ENCODE measurements around the gene BEND7. TPM values are rescaled to one million over a fixed set of nuclear protein-coding genes. Genes with fewer than 3 reads are reported as not detected.

Gene BEND7
- total and polyA plus RNA-seq, 2 of the 8 experiments (the other 6 are each of a cell fraction or from before 2014, with no cell fraction given): 1.9 to 8.2 TPM

- no peak overlapping the region for H3K4me3 ChIP-seq (ENCODE audit: extremely low read depth in 1 of 4, insufficient read depth in 2 of 4, low read depth in 3 of 4, low read length in 4 of 4)
- no peaks in the 10 kb centered on the region for H3K27me3 ChIP-seq (replicated peaks in 1 of 4; ENCODE audit: control insufficient read depth in 3 of 4, extremely low read depth in 1 of 4, insufficient read depth in 3 of 4, low read length in 3 of 4)
- H3K36me3 ChIP-seq (ENCODE audit: control insufficient read depth in 2 of 4, insufficient read depth in 4 of 4, low read length in 3 of 4): peaks cover 0 to 6% (median 0%) of the 10 kb centered on the region in 4 experiments; a peak in 1 of 8 replicates
- H3K56ac ChIP-seq (replicated peaks; ENCODE audit: insufficient read length, low read depth, low read length): no peak overlapping the region
- no peak overlapping the region for H2AFZ ChIP-seq (ENCODE audit: low read length)
- no peak overlapping the region for H2BK120ac ChIP-seq (replicated peaks; ENCODE audit: low read depth, low read length)
- H4K5ac ChIP-seq (ENCODE audit: insufficient read length, low read depth, low read length): no peak overlapping the region
- H4K8ac ChIP-seq (ENCODE audit: extremely low read depth, insufficient read depth, low read length): no peak overlapping the region
- peaks cover 0 to 10% (median 1%) of the 10 kb centered on the region in 4 experiments; a peak in 3 of 7 replicates for H3K4me1 ChIP-seq (replicated peaks in 1 of 4; ENCODE audit: control insufficient read depth in 3 of 4, insufficient read depth in 4 of 4, low read length in 3 of 4)
- H3K18ac ChIP-seq (ENCODE audit: extremely low read depth, low read length): no peak overlapping the region
- H3K9ac ChIP-seq (replicated peaks in 1 of 4; ENCODE audit: extremely low read depth in 1 of 4, low read depth in 3 of 4, low read length in 3 of 4): no peak overlapping the region
- no peaks in the 10 kb centered on the region for H3K79me1 ChIP-seq (ENCODE audit: low read depth, low read length)
- no peak overlapping the region for H3K27ac ChIP-seq (ENCODE audit: low read depth, low read length)
- ChIA-PET CTCF (ENCODE audit: partially characterized antibody) (interaction anchor here (0.8 to 3.7 kb wide), 5 partner anchors 14 to 47 kb away, joined by 3 to 22 read pairs (median 6); no protein-coding TSS in a partner anchor), POLR2A (ENCODE audit: partially characterized antibody) (interaction anchor here (1.5 to 4.5 kb wide), 2 partner anchors 15 to 50 kb away, joined by 3 to 14 read pairs; no protein-coding TSS in a partner anchor)
- peak overlapping the region; percentile 36 for H3K4ac ChIP-seq (replicated peaks; ENCODE audit: insufficient read length, low read depth, low read length)
- H4K20me1 ChIP-seq (replicated peaks in 1 of 2; ENCODE audit: control insufficient read depth in 1 of 2, insufficient read depth in 2 of 2, low read length in 2 of 2): no peaks in the 10 kb centered on the region
- peaks cover 5 to 6% of the 10 kb centered on the region in 2 experiments; a peak in 3 of 4 replicates for H3K9me3 ChIP-seq (ENCODE audit: insufficient read depth in 2 of 2, low read depth in 1 of 2, low read length in 1 of 2)
- no peak for FAIRE-seq
- H3K4me2 ChIP-seq (ENCODE audit: insufficient read depth in 1 of 2, low read depth in 2 of 2, low read length in 2 of 2): no peak overlapping the region
- DNase-seq (ENCODE audit: low read depth in 1 of 2, low spot score in 2 of 2): no peak
- H2BK5ac ChIP-seq (ENCODE audit: low read depth, low read length): no peak overlapping the region
- WGBS, 2 experiments (ENCODE audit: extremely low coverage in 1 of 2, insufficient coverage in 1 of 2, insufficient read length in 1 of 2, insufficient replicate concordance in 2 of 2, low coverage in 1 of 2, low lambda C conversion rate in 2 of 2, missing lambda C conversion rate in 1 of 2): 86% methylated on average over 2 of the region's 2 CpGs; no CpG with 5 or more reads in 1 of the 2 experiments
- no peak overlapping the region for H2BK15ac ChIP-seq (ENCODE audit: low read length)
- H3K79me2 ChIP-seq (ENCODE audit: control insufficient read depth in 1 of 2, insufficient read depth in 2 of 2, low read length in 2 of 2): no peaks in the 10 kb centered on the region
- no peak overlapping the region for H2BK12ac ChIP-seq (ENCODE audit: low read depth, low read length)
- H4K91ac ChIP-seq (replicated peaks; ENCODE audit: insufficient read length, low read length): no peak overlapping the region
- H3K23me2 ChIP-seq (ENCODE audit: low read depth, low read length): no peaks in the 10 kb centered on the region
- H2AK5ac ChIP-seq (ENCODE audit: low read depth, low read length): no peak overlapping the region
- no peak overlapping the region for H3K14ac ChIP-seq (ENCODE audit: insufficient read length)
- no peak overlapping the region for H3K23ac ChIP-seq (ENCODE audit: insufficient read length)
- H2BK20ac ChIP-seq (ENCODE audit: low read length): no peak overlapping the region
- TF ChIP-seq CTBP2 (IDR thresholded peaks at IDR 0.05; ENCODE audit: borderline replicate concordance, insufficient read depth, insufficient read length, low read length) (no peak), SAP30 (IDR thresholded peaks at IDR 0.05; ENCODE audit: insufficient read depth, insufficient replicate concordance, low read length) (no peak), POLR2A (IDR thresholded peaks at IDR 0.05; ENCODE audit: control extremely low read depth in 1 of 2, low read depth in 2 of 2, low read length in 2 of 2) (no peak), KDM5A (IDR thresholded peaks at IDR 0.05; ENCODE audit: low read length) (no peak), SIX5 (IDR thresholded peaks at IDR 0.05; ENCODE audit: low read depth, low read length) (no peak), JUN (IDR thresholded peaks at IDR 0.05; ENCODE audit: low read depth, low read length) (no peak), CTCF (IDR thresholded peaks at IDR 0.05; ENCODE audit: control extremely low read depth in 1 of 3, insufficient read depth in 1 of 3, low read depth in 1 of 3, low read length in 3 of 3) (no peak), NRF1 (IDR thresholded peaks at IDR 0.05; ENCODE audit: low read depth, low read length) (no peak), BRCA1 (IDR thresholded peaks at IDR 0.05; ENCODE audit: low read depth, low read length) (no peak)
These were observed 129.1 kb downstream of the BEND7 start for GRCh38 chr10:13399752-13400151.
